ENCODE results near the gene CXCL13.
"Not testable (repeated sequence)": the region's sequence is repeated elsewhere in the genome, so short reads cannot be mapped to it uniquely, and the experiment has no call there.

CXCL13 gene

GRCh38 chr4:77605210-77605902 is at the start of gene CXCL13:
Gene CXCL13, plus strand, starts transcription at chr4:77605820. Its CDS starts 46 bp downstream, at chr4:77605866.
- no peak for DNase-seq (ENCODE audit: low read depth in 2 of 2)

- DNase-seq (ENCODE audit: low read depth in 2 of 2) = no peak
Measured at GRCh38 chr4:77560170-77560569, 45.5 kb upstream of the CXCL13 start.

- DNase-seq (ENCODE audit: low read depth in 2 of 2) = not testable (repeated sequence)
Measured at GRCh38 chr4:77561720-77562119, 43.9 kb upstream of the CXCL13 start.

GRCh38 chr4:77564231-77564630 is 41.4 kb upstream of the CXCL13 start:
- no peak for DNase-seq (ENCODE audit: low read depth in 2 of 2)

GRCh38 chr4:77566148-77566547 is 39.5 kb upstream of the CXCL13 start:
- no peak for DNase-seq (ENCODE audit: low read depth in 2 of 2)

- no peak for DNase-seq (ENCODE audit: low read depth in 2 of 2)
Measured at GRCh38 chr4:77567549-77567948, 38.1 kb upstream of the CXCL13 start.

GRCh38 chr4:77570508-77571214 is 35.0 kb upstream of the CXCL13 start:
- not testable (repeated sequence) for DNase-seq (ENCODE audit: low read depth in 2 of 2)

- no peak for DNase-seq (ENCODE audit: low read depth in 2 of 2)
Measured at GRCh38 chr4:77576351-77576750, 29.3 kb upstream of the CXCL13 start.

GRCh38 chr4:77578145-77578544 is 27.5 kb upstream of the CXCL13 start:
- no peak for DNase-seq (ENCODE audit: low read depth in 2 of 2)

- no peak for DNase-seq (ENCODE audit: low read depth in 2 of 2)
Measured at GRCh38 chr4:77579406-77580076, 26.1 kb upstream of the CXCL13 start.

GRCh38 chr4:77581724-77582123 is 23.9 kb upstream of the CXCL13 start:
- no peak for DNase-seq (ENCODE audit: low read depth in 2 of 2)

- DNase-seq (ENCODE audit: low read depth in 2 of 2) = no peak
Measured at GRCh38 chr4:77582156-77582555, 23.5 kb upstream of the CXCL13 start.

GRCh38 chr4:77582711-77583110 is 22.9 kb upstream of the CXCL13 start:
- no peak for DNase-seq (ENCODE audit: low read depth in 2 of 2)

GRCh38 chr4:77586951-77587383 is 18.7 kb upstream of the CXCL13 start:
- DNase-seq (ENCODE audit: low read depth in 2 of 2) = peak; percentile 43 to 48

- DNase-seq (ENCODE audit: low read depth in 2 of 2) = no peak
Measured at GRCh38 chr4:77590482-77590881, 15.1 kb upstream of the CXCL13 start.

GRCh38 chr4:77591532-77591931 is 14.1 kb upstream of the CXCL13 start:
- no peak for DNase-seq (ENCODE audit: low read depth in 2 of 2)

- no peak for DNase-seq (ENCODE audit: low read depth in 2 of 2)
Measured at GRCh38 chr4:77593101-77593500, 12.5 kb upstream of the CXCL13 start.

GRCh38 chr4:77593993-77594392 is 11.6 kb upstream of the CXCL13 start:
- no peak for DNase-seq (ENCODE audit: low read depth in 2 of 2)

GRCh38 chr4:77595364-77595973 is 10.2 kb upstream of the CXCL13 start:
- no peak for DNase-seq (ENCODE audit: low read depth in 2 of 2)

- DNase-seq (ENCODE audit: low read depth in 2 of 2) = no peak
Measured at GRCh38 chr4:77599378-77599777, 6.2 kb upstream of the CXCL13 start.

- no peak for DNase-seq (ENCODE audit: low read depth in 2 of 2)
Measured at GRCh38 chr4:77600521-77601451, 4.8 kb upstream of the CXCL13 start.

Measured in activated CD4-positive, alpha-beta T cell treated with anti-CD3 and anti-CD28 coated beads for 24 hours (primary cell).